AG04450 (cell line): ENCODE data around the gene MAML3. TPM values are rescaled to one million over a fixed set of nuclear protein-coding genes. Genes with fewer than 3 reads are reported as not detected.

ENCODE experiments used
- CTCF ChIA-PET: fragments of 300-600, 350-600 bp; formaldehyde crosslinking; extraction: SDS; loops from one replicate; lab custom pipeline; 2022; ENCODE audit warnings: antibody characterized with exemption, inconsistent platforms; lab: Charles Lee
- POLR2A ChIA-PET: fragments of 350-600 bp; formaldehyde crosslinking; extraction: SDS; loops from one replicate; lab custom pipeline; 2021; ENCODE audit warnings: antibody characterized with exemption, inconsistent platforms; lab: Yijun Ruan, JAX
- DNase-seq: peaks from one replicate; pipeline ENCODE4 v3.0.0-alpha.2; 2011; ENCODE audit warnings: low read depth, low spot score
- H3K27ac ChIP-seq: one replicate; pipeline ENCODE4 v1.5.1; 2012; ENCODE audit warnings: low read depth, low read length, control low read depth
- H3K27me3 ChIP-seq: one replicate; pipeline ENCODE4 v1.6.0; 2012; ENCODE audit warnings: low read length; ENCODE audit not compliant: control insufficient read depth, insufficient read depth
- H3K4me3 ChIP-seq: 2 replicates; pipeline ENCODE4 v1.5.1; 2011; ENCODE audit warnings: mild to moderate bottlenecking, low read depth, low read length, control low read depth
- H3K9me3 ChIP-seq: 2 replicates; pipeline ENCODE4 v1.5.1; 2012; ENCODE audit warnings: low read length; ENCODE audit not compliant: control insufficient read depth, insufficient read depth
- polyA plus RNA-seq: library from polyadenylated mRNA; depleted of rRNA; stranded (reverse); fragments of >200 nt; gene quantifications from 2 replicates; pipeline ENCODE4 v1.2.3, GENCODE V29; 2011
- TF ChIP-seq, protein P1 (sequence below): IDR thresholded peaks from 2 replicates; pipeline ENCODE4 v1.5.1; 2011; ENCODE audit warnings: low read depth, low read length, control low read depth, inconsistent platforms

MAML3 gene
- polyA plus RNA-seq, 1 experiment = 4.1 TPM

GRCh38 chr4:139884438-139884837, 269.5 kb downstream of the MAML3 start:
- TF ChIP-seq, protein P1, sequence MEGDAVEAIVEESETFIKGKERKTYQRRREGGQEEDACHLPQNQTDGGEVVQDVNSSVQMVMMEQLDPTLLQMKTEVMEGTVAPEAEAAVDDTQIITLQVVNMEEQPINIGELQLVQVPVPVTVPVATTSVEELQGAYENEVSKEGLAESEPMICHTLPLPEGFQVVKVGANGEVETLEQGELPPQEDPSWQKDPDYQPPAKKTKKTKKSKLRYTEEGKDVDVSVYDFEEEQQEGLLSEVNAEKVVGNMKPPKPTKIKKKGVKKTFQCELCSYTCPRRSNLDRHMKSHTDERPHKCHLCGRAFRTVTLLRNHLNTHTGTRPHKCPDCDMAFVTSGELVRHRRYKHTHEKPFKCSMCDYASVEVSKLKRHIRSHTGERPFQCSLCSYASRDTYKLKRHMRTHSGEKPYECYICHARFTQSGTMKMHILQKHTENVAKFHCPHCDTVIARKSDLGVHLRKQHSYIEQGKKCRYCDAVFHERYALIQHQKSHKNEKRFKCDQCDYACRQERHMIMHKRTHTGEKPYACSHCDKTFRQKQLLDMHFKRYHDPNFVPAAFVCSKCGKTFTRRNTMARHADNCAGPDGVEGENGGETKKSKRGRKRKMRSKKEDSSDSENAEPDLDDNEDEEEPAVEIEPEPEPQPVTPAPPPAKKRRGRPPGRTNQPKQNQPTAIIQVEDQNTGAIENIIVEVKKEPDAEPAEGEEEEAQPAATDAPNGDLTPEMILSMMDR = no peak
- no peaks in the 10 kb centered on the region for H3K9me3 ChIP-seq
- H3K27me3 ChIP-seq = no peaks in the 10 kb centered on the region
- ChIA-PET CTCF (interaction anchor here (0.7 kb wide), 2 partner anchors 210 to 368 kb away, joined by 8 to 11 read pairs; no protein-coding TSS in a partner anchor), POLR2A (no interaction called here)
- DNase-seq = no peak
- H3K27ac ChIP-seq = no peak overlapping the region
- H3K4me3 ChIP-seq = no peak overlapping the region

DNA sequence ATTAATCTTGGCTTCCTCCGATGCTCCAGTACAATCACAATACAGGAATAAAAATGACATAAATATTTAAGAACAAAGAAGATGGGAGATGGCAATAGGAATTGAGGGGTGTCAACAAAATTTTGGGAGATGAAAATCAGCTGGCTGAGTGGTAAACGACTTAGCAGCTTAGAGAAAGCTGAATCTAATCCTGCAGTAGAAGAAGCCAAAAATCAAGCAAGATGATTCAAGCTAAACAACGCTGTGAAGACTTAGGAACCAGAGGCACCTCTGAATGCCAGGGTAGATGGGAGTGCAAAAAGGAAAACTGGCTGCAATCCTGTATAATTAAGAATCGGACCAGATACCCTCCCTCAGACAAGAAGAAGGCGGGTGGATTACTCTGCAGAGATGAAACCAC, 273.1 kb downstream of the MAML3 start:
- ChIA-PET POLR2A (no interaction called here), CTCF (no interaction called here)
- H3K27ac ChIP-seq = no peak overlapping the region
- H3K27me3 ChIP-seq = no peaks in the 10 kb centered on the region
- DNase-seq = no peak
- no peak overlapping the region for H3K4me3 ChIP-seq
- TF ChIP-seq, protein P1 = no peak
- H3K9me3 ChIP-seq = no peaks in the 10 kb centered on the region

DNA sequence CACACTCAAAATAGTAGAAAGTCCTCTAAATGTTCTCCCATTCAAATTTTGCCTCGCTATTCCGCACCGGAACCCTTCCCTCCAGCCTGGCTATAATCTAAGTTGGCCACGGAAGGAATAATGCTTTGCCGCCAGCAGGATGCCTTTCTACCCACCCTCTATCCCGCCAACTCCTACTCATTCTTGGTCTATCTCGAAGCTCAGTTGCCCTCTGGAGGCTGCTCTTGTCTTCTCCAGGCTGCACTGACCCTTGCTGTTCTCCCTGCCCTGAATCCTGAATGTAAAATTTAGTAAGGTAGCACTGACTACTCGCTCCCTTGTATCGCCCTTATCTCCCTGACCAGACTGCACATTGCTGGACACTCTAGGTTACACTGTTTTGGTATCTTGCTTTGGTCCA, 275.9 kb downstream of the MAML3 start:
- CTCF ChIA-PET = no interaction called here

GRCh38 chr4:139876337-139876941, 277.5 kb downstream of the MAML3 start:
- TF ChIP-seq, protein P1 = no peak
- no peak for DNase-seq
- Histone ChIP-seq H3K4me3 (no peak overlapping the region), H3K27ac (no peak overlapping the region), H3K9me3 (peaks cover 4% of the 10 kb centered on the region; the same call in 1 of the 2 replicates), H3K27me3 (no peaks in the 10 kb centered on the region)
- ChIA-PET POLR2A (interaction anchor here (0.6 kb wide), 1 partner anchor 12 kb away, joined by 17 read pairs; no protein-coding TSS in a partner anchor), CTCF (no interaction called here)

More for the DNA sequence above, 275.9 kb downstream of the MAML3 start:
- H3K9me3 ChIP-seq = peaks cover 4% of the 10 kb centered on the region; the same call in 1 of the 2 replicates
- POLR2A ChIA-PET = no interaction called here
- no peak overlapping the region for H3K27ac ChIP-seq
- no peak overlapping the region for H3K4me3 ChIP-seq
- no peaks in the 10 kb centered on the region for H3K27me3 ChIP-seq
- TF ChIP-seq, protein P1 = no peak
- no peak for DNase-seq

DNA sequence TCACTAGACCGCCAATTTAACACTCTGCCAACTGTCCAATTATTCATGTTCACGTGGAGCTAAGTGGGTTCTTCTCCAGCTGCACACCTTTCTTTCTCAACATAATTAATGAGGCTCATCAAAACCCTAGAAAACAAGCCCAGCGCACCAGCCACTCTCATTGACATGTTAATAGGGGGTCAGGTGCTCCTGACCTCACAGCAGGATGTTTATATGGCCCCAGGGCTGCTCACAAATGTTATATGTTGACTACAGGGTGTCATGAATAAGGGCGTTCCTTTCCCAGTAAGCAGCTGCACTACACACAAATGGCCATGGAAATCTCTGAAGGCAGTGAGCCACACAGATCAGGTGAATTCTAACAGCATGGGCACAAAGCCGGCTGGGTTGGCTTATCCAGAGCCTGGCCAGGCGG, 278.6 kb downstream of the MAML3 start:
- no peak overlapping the region for H3K27ac ChIP-seq
- DNase-seq = no peak
- H3K27me3 ChIP-seq = no peaks in the 10 kb centered on the region
- peaks cover 4% of the 10 kb centered on the region; the same call in 1 of the 2 replicates for H3K9me3 ChIP-seq
- CTCF ChIA-PET = no interaction called here
- POLR2A ChIA-PET = interaction anchor here (0.6 kb wide), 1 partner anchor 11 kb away, joined by 17 read pairs; no protein-coding TSS in a partner anchor
- TF ChIP-seq, protein P1 = no peak
- no peak overlapping the region for H3K4me3 ChIP-seq
